GM12801 (cell line): Measurements from ENCODE around the gene PLAC1.

Experiments
- CTCF ChIP-seq: IDR thresholded peaks from one replicate; pipeline ENCODE4 v1.5.1; 2011; ENCODE audit warnings: control low read depth; ENCODE audit not compliant: insufficient read length; ENCODE audit errors: extremely low read depth

PLAC1 gene

DNA sequence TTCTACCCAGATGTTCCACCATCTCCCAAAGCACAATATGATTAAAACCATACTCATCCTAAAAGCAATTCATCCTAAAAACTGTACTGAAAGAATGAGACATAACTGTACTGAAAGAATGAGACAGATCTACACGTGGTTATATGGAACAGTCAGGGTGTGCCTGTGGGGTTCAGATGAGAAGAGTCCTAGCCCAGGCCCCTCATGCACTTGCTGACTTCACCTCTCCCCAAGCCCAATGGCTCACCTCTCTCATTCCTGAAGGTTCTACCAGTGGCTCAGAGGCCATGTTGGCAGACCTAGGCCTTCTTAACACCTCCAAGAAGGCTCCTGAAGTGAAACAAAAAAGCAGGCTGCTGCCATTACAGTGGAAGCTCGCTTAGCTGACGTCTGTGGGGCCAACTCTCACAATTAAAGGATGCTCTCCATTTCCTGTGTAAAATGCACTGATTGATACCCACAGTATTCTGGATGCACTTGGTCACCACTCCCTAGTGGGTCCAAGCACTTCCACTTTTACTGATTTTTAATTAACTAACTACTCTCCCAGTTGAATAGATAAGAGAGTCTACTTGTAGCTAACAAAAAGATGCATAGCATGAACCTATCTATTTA, 3.8 kb downstream of the PLAC1 start:
- TF ChIP-seq CTCF = no peak

- no peak for TF ChIP-seq CTCF
These were observed 4.4 kb downstream of the PLAC1 start for GRCh38 chrX:134653835-134654234.

DNA sequence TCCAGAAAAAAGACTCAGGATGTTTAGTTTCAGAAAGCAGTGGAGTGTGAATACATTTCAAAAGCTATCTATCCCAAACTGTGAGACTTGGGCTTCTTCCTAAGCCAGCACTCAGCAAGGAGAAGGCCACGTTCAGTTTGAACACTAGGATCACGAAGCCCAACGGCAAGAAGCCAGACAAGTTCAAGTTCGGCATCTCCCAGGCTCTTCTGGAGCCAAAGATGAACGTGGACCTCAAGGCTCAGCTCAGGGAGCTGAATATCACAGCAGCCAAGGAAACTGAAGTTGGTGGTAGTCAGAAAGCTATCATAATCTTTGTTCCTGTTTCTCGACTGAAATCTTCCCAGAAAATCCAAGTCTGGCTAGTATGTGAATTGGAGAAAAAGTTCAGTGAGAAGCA, 7.6 kb downstream of the PLAC1 start:
- no peak for TF ChIP-seq CTCF

DNA sequence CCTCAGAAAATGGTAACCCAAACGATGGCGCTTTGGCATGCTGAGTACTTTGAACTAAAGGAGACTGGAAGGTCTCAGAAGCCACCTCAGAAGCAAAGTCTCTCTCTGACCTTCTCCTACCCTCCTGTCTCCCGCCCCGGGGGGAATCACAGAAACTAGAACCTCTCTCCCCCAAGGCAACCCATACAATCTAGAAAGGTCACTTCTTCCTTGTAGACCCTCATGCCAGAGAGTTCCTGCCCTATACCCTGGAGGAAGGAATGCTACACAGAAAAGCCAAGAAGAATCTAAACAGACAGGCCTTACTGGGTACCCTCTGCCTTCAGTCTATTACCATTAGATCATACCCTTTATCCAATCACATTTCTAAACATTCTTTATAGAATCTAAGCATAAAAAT, 8.5 kb downstream of the PLAC1 start:
- TF ChIP-seq CTCF = no peak

GRCh38 chrX:134647477-134647877, 10.8 kb downstream of the PLAC1 start:
- TF ChIP-seq CTCF = no peak

- no peak for TF ChIP-seq CTCF
These were observed 11.6 kb downstream of the PLAC1 start for GRCh38 chrX:134646691-134647090.

GRCh38 chrX:134645936-134646543, 12.2 kb downstream of the PLAC1 start:
- TF ChIP-seq CTCF = no peak
